Measurements from ENCODE around the gene C1orf167.

DNA sequence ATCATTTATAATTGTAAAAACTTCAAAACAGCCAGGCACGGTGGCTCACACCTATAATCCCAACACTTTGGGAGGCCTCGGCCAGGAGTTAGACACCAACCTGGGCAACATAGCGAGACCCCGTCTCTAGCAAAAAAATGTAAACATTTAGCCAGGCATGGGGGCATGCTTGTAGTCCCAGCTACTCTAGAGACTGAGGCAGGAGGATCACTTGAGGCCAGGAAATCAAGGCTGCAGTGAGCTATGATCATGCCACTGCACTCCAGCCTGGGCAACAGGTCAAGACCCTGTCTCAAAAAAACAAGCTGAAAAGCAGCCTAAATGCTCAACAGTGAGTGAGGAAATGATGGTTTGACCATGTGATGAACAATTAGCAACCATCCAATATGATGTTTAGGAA lies 7.3 kb downstream of the C1orf167 start:
- no peak for TF ChIP-seq YY1 (IDR thresholded peaks at IDR 0.05; ENCODE audit: insufficient read depth, insufficient read length)
- TF ChIP-seq ZNF274 (IDR thresholded peaks at IDR 0.05; ENCODE audit: low read depth, low read length) = no peak

Data from NT2/D1 (cell line).